Keratinocyte (primary cell): ENCODE data around the gene PFAS. TPM values are rescaled to one million over a fixed set of nuclear protein-coding genes. Genes with fewer than 3 reads are reported as not detected.

Experiments
- DNase-seq: peaks from one replicate; pipeline ENCODE4 v3.0.0-alpha.2; 2011; ENCODE audit warnings: low read depth, missing footprints, low spot score
- FAIRE-seq: peaks from 2 replicates; lab custom pipeline; 2011; peaks lifted over from hg19 to GRCh38; lab: Jason Lieb, UNC
- H2AFZ ChIP-seq: 2 replicates; pipeline ENCODE4 v1.6.0; 2012; ENCODE audit warnings: low read length, control low read depth, inconsistent platforms; ENCODE audit not compliant: control insufficient read depth
- H3K27ac ChIP-seq: 2 replicates; pipeline ENCODE4 v1.5.1; 2011; ENCODE audit warnings: low read length; ENCODE audit not compliant: control insufficient read depth, insufficient read depth
- H3K27me3 ChIP-seq: 3 replicates; pipeline ENCODE4 v1.6.0; 2011; ENCODE audit warnings: low read length; ENCODE audit not compliant: control insufficient read depth, insufficient read depth; ENCODE audit errors: extremely low read depth
- H3K36me3 ChIP-seq, 2 experiments: 2 replicates in 1 of 2; 3 replicates in 1 of 2; pipeline ENCODE4 v1.5.1; 2011; ENCODE audit warnings: low read length in 2 of 2, mild to moderate bottlenecking in 1 of 2; ENCODE audit not compliant: control insufficient read depth in 2 of 2, insufficient read depth in 2 of 2; ENCODE audit errors: extremely low read depth in 1 of 2
- H3K4me1 ChIP-seq: 3 replicates; pipeline ENCODE4 v1.5.1; 2011; ENCODE audit warnings: low read length; ENCODE audit not compliant: control insufficient read depth, insufficient read depth; ENCODE audit errors: extremely low read depth
- H3K4me2 ChIP-seq: 3 replicates; pipeline ENCODE4 v1.6.0; 2011; ENCODE audit warnings: low read depth, low read length; ENCODE audit not compliant: control insufficient read depth, insufficient read depth; ENCODE audit errors: extremely low read depth
- H3K4me3 ChIP-seq, 3 experiments: fragments of 200-600 bp in 1 of 3; sonication (generic) in 1 of 3; 2 replicates in 2 of 3; 3 replicates in 1 of 3; pipeline ENCODE4 v1.5.1; 2011 to 2016; ENCODE audit warnings: low read length in 3 of 3, mild to moderate bottlenecking in 3 of 3, control low read depth in 2 of 3, inconsistent platforms in 1 of 3, low read depth in 1 of 3, mixed read lengths in 1 of 3, mixed run types in 1 of 3, moderate library complexity in 1 of 3; ENCODE audit not compliant: control insufficient read depth in 2 of 3, insufficient read depth in 2 of 3; ENCODE audit errors: extremely low read depth in 1 of 3
- H3K79me2 ChIP-seq: 2 replicates; pipeline ENCODE4 v1.6.0; 2012; ENCODE audit warnings: low read length; ENCODE audit not compliant: control insufficient read depth, insufficient read depth
- H3K9ac ChIP-seq: 3 replicates; pipeline ENCODE4 v1.6.0; 2011; ENCODE audit warnings: low read length; ENCODE audit not compliant: control insufficient read depth, insufficient read depth; ENCODE audit errors: extremely low read depth
- H3K9me1 ChIP-seq: 3 replicates; pipeline ENCODE4 v1.6.0; 2011; ENCODE audit warnings: low read length; ENCODE audit not compliant: control insufficient read depth, insufficient read depth; ENCODE audit errors: extremely low read depth
- H3K9me3 ChIP-seq: 2 replicates; pipeline ENCODE4 v1.5.1; 2012; ENCODE audit warnings: low read depth, low read length; ENCODE audit not compliant: control insufficient read depth
- H4K20me1 ChIP-seq: 3 replicates; pipeline ENCODE4 v1.6.0; 2011; ENCODE audit warnings: low read length; ENCODE audit not compliant: control insufficient read depth, insufficient read depth; ENCODE audit errors: extremely low read depth
- CTCF ChIP-seq, 3 experiments: IDR thresholded peaks in 1 of 3; conservative IDR thresholded peaks in 1 of 3; optimal IDR thresholded peaks in 1 of 3; 2 replicates in 2 of 3; 3 replicates in 1 of 3; pipeline versions ENCODE3 to v1.5.1; 2011; ENCODE audit warnings: low read length in 3 of 3, mild to moderate bottlenecking in 3 of 3, moderate library complexity in 2 of 3, control low read depth in 1 of 3, inconsistent platforms in 1 of 3; ENCODE audit not compliant: insufficient read depth in 2 of 3; ENCODE audit errors: extremely low read depth in 1 of 3
- EZH2 ChIP-seq: IDR thresholded peaks from one replicate; pipeline ENCODE4 v1.6.1; 2012; ENCODE audit warnings: inconsistent platforms, mild to moderate bottlenecking, low read length, moderate library complexity
- dilution Hi-C: fragments of 300-500 bp; cut with MboI; formaldehyde crosslinking; loops from one replicate; pipeline ENCODE4 v1.7.0; 2020; ENCODE audit warnings: low sequenced_read_pairs; ENCODE audit not compliant: extremely low pct_ligation_motif_present
- polyA plus RNA-seq, 5 experiments: library from polyadenylated mRNA; depleted of rRNA in 3 of 5; stranded (reverse) in 3 of 5; stranded (forward) in 1 of 5; unstranded in 1 of 5; fragments of >200 nt; gene quantifications; 1 replicate in 1 of 5; 2 replicates in 3 of 5; 3 replicates in 1 of 5; pipeline versions ENCODE4 v1.2.1 to v1.2.3, GENCODE V29; 2011 to 2012; ENCODE audit warnings: missing spikeins in 2 of 5, low read depth in 1 of 5, low replicate concordance in 1 of 5

The PFAS gene
- polyA plus RNA-seq, 1 donor (not counting 4 experiments of a cell fraction or from before 2014, with no cell fraction given): 14.1 TPM

GRCh38 chr17:8292639-8293395, 43.7 kb downstream of the PFAS start:
- Histone ChIP-seq H3K9me1 (no peaks in the 10 kb centered on the region), H2AFZ (no peak overlapping the region), H3K4me2 (no peak overlapping the region), H3K79me2 (no peaks in the 10 kb centered on the region), H3K27ac (no peak overlapping the region), H3K4me1 (peaks cover 14% of the 10 kb centered on the region), H3K27me3 (no peaks in the 10 kb centered on the region), H3K36me3 (no peaks in the 10 kb centered on the region), H3K9ac (no peak overlapping the region), H3K9me3 (no peaks in the 10 kb centered on the region), H3K4me3 (no peak overlapping the region), H4K20me1 (no peaks in the 10 kb centered on the region)
- FAIRE-seq: no peak
- DNase-seq: no peak
- TF ChIP-seq CTCF (optimal IDR thresholded peaks at IDR 0.05 in 1 of 3, IDR thresholded peaks at IDR 0.05 in 1 of 3, conservative IDR thresholded peaks at IDR 0.05 in 1 of 3; ENCODE audit: extremely low read depth in 1 of 3, insufficient read depth in 2 of 3, low read length in 3 of 3) (no peak), EZH2 (no peak)
- dilution Hi-C loops: no loop called here

GRCh38 chr17:8294361-8294760, 45.3 kb downstream of the PFAS start:
- dilution Hi-C loops: no loop called here

More at GRCh38 chr17:8294361-8294760, 45.3 kb downstream of the PFAS start:
- H3K4me3 ChIP-seq: no peak overlapping the region
- peaks cover 7% of the 10 kb centered on the region for H3K4me1 ChIP-seq
- no peaks in the 10 kb centered on the region for H4K20me1 ChIP-seq
- FAIRE-seq: no peak
- no peak overlapping the region for H3K27ac ChIP-seq
- no peak overlapping the region for H3K9ac ChIP-seq
- no peaks in the 10 kb centered on the region for H3K9me3 ChIP-seq
- no peak overlapping the region for H2AFZ ChIP-seq
- no peak overlapping the region for H3K4me2 ChIP-seq
- no peaks in the 10 kb centered on the region for H3K27me3 ChIP-seq
- TF ChIP-seq CTCF (optimal IDR thresholded peaks at IDR 0.05 in 1 of 3, IDR thresholded peaks at IDR 0.05 in 1 of 3, conservative IDR thresholded peaks at IDR 0.05 in 1 of 3; ENCODE audit: extremely low read depth in 1 of 3, insufficient read depth in 2 of 3, low read length in 3 of 3) (no peak), EZH2 (no peak)
- H3K9me1 ChIP-seq: no peaks in the 10 kb centered on the region
- H3K79me2 ChIP-seq: no peaks in the 10 kb centered on the region
- H3K36me3 ChIP-seq: no peaks in the 10 kb centered on the region
- no peak for DNase-seq
